Left forelimb (tissue), 1 donor: ENCODE data around the gene MSX1.

ENCODE experiments used
- DNase-seq: peaks from one replicate; pipeline ENCODE4 v3.0.0-alpha.2; 2018; ENCODE audit warnings: low spot score

The MSX1 gene

DNA sequence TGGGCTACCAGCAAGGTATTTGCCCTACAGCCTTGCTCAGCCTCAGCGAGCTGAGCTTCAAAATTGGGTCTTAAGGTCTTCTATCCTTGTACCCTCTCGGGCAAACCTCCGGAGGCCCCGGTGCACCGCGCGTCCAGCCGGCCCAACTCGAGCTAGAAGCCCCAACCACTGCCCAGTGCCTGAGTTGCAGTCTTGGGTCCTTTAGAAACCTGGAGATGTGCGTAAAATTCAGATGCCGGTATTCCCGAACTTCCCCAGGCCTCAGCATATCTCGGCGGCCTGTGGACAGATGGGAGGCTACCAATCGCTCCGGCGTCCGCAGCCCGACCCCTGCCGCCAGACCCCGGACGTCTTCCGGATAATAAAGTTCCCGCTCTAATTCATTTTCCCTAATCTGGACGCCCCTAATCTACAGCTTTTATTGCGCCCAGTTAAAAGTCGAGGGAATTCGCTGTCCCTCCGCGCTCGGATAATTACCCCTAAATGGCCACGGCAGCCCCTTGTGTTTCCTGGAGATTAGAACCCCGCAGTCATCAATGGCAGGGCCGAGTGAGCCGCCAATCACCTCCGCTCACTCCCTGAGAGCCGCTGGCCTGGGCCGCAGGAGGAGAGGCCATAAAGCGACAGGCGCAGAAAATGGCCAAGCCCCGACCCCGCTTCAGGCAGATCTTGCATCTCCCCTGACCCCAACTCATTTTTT, 1.5 kb upstream of the MSX1 start:
- no peak for DNase-seq

- DNase-seq, result no peak
These were observed 739 bp upstream of the MSX1 start for GRCh38 chr4:4858527-4859324.

DNA sequence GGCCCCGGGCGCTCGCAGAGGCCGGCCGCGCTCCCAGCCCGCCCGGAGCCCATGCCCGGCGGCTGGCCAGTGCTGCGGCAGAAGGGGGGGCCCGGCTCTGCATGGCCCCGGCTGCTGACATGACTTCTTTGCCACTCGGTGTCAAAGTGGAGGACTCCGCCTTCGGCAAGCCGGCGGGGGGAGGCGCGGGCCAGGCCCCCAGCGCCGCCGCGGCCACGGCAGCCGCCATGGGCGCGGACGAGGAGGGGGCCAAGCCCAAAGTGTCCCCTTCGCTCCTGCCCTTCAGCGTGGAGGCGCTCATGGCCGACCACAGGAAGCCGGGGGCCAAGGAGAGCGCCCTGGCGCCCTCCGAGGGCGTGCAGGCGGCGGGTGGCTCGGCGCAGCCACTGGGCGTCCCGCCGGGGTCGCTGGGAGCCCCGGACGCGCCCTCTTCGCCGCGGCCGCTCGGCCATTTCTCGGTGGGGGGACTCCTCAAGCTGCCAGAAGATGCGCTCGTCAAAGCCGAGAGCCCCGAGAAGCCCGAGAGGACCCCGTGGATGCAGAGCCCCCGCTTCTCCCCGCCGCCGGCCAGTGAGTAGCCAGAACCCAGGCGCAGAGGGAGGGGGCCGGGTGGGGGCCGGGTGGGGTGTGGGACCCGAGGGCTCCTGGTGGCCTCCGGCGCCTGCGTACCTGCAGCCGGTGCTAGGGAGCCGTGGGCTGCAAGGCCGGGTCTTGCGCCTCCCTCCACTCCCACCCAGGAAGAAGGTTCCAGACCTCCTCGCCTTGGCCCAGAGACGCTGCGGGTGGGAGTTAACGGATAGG, 534 bp downstream of the MSX1 start:
- DNase-seq, result no peak

- no peak for DNase-seq
These were observed 1.3 kb downstream of the MSX1 start for GRCh38 chr4:4860600-4861389.

GRCh38 chr4:4861390-4862018, 2.0 kb downstream of the MSX1 start:
- DNase-seq, result no peak

DNA sequence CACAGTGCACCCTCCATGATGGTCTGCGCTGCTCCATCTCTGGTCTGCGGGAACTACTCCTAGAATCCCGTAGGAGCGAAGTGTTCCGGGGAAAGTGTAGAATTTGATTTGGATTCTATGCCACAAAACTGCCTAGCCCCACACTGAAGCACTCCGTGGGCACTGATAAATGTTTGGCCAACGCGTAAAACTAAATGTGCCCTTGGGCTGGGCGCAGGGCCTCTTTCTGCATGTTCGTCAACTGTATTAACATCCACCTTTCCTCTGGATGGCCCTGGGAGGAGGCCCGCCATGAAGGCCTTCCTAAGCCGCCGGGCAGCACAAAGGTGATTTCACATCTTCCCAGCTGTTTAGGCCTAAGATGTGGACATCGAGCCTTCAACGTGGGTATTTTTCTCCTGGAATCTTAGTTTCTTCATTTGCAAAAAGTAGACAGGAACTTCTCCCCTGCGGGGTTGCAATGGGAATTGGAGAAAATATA, 2.6 kb downstream of the MSX1 start:
- DNase-seq, result no peak

GRCh38 chr4:4862665-4863482, 3.4 kb downstream of the MSX1 start:
- no peak for DNase-seq

DNA sequence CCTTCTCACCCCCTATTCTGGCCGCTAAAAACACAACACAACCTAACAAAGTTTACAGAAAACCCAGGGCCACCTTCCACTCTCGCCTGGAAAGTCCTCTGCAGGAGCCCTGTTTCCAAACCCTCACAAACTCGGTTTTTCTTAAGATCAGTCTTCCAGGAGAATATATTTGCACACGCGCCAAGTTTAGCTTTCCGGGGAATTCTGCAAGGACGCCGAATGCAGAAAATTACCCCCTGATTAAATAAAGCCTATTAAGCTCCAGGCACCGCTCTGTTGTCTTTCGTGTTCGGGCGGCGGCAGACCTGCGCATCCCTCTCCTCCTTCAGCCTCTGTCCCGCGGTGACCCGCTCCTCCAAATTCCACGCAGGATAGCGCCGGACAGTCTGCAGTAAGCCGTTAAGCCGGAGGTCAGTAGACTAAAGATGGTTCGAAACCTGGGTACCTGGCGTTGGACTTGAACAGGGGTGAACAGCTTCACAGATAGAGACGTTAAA, 5.0 kb downstream of the MSX1 start:
- DNase-seq, result no peak

GRCh38 chr4:4864940-4865704, 5.7 kb downstream of the MSX1 start:
- no peak for DNase-seq

DNA sequence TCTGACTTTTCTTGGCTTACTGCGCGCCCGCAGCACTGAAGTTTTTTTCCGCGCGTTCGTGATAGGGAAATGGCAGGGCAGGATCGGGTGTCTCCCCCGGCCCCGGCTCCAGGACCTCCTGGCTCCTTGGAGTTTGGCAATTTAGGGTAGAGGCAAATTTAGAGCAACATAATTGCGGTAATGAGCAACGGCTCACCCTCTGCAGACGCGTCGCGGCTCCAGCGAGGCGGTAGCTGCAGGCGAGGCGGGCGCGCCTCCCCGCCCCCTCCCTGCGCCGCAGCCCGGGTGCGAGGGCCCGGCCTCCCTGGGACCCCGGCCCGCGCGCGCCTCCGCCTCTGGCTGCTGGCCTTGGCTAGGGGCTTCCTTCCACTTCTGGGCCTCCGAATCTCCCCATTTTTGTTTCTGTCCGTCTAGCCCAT, 6.2 kb downstream of the MSX1 start:
- DNase-seq, result no peak

DNA sequence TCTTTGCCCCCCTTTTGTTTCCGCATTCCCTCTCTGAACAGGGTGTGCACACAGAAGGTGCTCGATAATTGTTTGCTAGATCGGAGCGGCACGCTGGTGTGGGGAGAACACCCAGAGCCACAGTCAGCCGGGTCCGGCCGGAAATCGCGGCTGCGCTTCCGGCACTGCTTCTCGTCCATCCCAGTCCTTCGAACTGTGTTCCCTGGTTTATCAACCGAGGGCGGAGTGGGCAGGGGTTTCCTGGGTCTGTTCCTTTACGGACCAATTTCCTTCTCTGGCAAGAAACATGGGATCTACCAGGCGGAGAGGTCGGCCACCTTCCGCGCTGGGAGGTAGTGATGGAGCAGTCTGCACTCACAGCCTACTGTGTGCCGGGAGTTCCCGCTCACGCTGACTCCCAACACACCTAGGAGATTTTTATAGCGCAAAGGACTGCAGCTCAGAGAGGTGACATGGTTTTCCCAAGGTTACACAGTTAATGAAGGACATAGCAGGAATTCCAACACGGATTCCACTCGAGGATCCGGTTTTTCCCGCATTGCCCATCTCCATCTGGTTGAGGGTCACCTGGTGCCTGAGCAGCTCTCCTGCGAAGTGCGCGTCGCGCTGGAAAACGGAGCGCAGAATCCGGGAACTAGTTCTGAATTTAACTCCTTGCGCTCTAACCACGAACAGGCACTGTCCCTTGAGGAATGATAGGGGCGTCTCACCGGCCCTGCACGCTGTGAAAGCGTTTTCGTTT, 6.8 kb downstream of the MSX1 start:
- no peak for DNase-seq

DNA sequence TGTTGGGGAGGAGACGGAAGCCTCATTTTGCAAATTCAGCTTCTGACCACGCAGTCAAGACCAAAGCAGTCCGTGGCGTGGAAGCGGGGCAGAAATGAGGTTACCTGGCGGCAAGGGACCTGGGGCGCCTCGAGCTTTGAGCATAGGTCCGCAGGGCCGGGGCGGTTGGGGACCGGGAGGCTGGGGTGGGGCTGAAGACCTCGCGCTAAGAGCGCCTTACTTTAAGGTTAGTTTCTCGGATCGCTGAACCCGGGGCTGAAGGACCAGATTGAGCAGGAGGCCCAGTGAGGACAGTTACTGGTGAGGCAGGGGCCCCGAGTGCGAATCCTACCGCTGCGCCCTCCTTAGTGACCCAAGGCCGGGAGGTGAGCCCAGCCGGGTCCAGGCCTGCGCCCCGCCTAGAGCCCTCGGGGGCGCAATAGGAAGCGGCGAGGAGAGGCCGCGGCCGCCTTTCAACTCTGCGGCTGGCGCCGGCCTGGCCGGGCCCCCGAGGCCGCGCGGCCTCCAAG, 7.5 kb downstream of the MSX1 start:
- DNase-seq, result no peak

DNA sequence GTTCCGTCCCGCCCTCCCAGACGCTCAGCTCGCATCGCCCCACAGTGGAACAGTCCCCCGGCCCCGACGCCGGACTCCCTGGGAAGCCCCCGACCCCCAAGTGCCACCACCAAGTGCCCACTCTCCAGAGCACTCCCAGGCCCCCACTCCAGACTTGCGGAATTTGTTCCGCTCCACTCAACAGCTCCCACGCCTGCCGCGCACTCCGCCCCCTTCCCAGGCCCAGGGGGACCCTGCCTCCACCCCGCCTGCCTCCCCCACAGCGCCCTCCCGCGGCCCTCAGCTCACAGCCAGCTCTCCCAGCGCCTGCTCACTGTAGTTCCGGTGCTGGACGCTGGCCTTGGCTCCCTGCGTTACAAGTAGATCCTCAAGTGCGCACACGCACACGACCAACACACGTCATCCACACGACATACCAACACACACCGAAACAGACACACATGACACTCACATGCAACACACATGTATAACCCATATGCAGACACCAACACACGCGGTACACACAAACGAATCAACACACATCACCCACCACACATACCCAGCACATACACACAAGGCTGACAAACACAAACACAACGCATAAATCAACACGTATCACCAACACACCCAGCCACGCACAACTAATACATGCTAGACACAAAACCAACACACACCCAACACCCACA, 8.0 kb downstream of the MSX1 start:
- no peak for DNase-seq

GRCh38 chr4:4868040-4868757, 8.7 kb downstream of the MSX1 start:
- no peak for DNase-seq

DNA sequence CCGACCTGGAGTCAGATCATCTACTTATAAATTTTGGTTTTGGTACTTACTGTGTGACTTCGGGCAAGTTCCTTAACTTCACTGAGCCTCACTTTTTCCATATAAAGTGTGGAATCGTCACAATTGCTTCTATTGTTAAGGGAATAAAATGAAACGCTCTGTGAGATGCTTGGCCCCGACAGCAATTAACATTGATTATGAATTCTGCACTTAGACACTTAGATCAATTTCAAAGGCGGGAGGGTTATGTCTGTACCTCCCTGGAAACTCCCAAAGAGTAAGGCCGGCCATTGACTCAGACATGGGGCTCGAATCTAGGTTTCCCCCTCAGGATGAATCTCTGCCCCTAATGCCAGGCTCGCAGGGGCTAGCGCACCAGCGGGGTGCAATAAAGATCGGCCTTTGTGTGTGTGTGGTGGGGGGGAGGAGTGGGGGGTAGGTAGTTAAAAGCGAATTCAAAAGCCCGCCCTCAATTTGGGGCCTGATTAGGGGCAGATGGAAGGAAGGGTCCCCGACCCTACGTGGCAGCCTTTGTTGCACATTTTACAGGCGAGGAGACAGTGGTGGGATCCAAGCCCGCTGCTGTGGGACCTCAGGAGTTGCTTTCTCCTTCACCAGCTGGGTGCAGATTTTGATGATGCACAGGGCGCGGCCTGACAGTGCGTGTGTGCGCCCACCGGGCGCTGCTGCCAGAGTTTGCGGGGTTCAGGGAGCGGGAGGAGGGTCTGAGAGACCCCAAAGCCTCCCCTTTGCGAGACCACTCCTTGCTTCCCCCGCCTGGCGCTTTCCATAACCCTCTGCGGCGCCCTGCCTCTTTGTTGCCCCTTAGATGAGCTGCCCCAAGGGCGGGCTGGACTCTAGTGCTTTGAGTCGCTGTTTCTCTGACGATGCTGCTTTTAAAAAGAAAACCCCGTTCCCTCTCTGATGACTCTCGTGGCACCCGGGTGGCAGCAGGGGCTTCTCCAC, 9.6 kb downstream of the MSX1 start:
- DNase-seq, result peak; percentile 50
